SK-N-MC (cell line): ENCODE results near the gene ALOX5AP.

Experiments used
- DNase-seq: peaks from one replicate; pipeline ENCODE4 v3.0.0-alpha.2; 2011; ENCODE audit warnings: low read depth, low spot score
- H3K27ac ChIP-seq: fragments of 200-600 bp; sonication (generic); 2 replicates; pipeline ENCODE4 v1.5.1; 2016; ENCODE audit warnings: mixed run types
- H3K36me3 ChIP-seq: fragments of 200-600 bp; sonication (generic); 2 replicates; pipeline ENCODE4 v1.6.1; 2017; ENCODE audit warnings: antibody characterized with exemption, low read length, mixed read lengths; ENCODE audit not compliant: insufficient read depth
- H3K4me3 ChIP-seq: fragments of 200-600 bp; sonication (generic); 2 replicates; pipeline ENCODE4 v1.5.1; 2016
- H3K9ac ChIP-seq: fragments of 200-600 bp; sonication (generic); 2 replicates; pipeline ENCODE4 v1.8.0; 2017; ENCODE audit warnings: mixed run types, mixed read lengths; ENCODE audit not compliant: insufficient read length
- H3K9me3 ChIP-seq: fragments of 200-600 bp; sonication (generic); 2 replicates; pipeline ENCODE4 v1.6.1; 2017; ENCODE audit warnings: low read depth, mild to moderate bottlenecking, antibody characterized with exemption, low read length, moderate library complexity, mixed read lengths
- EZH2 ChIP-seq: fragments of 200-600 bp; sonication (generic); IDR thresholded peaks from one replicate; pipeline ENCODE4 v1.6.1; 2017; ENCODE audit warnings: antibody characterized with exemption
- FOXP2 ChIP-seq: optimal IDR thresholded peaks from 2 replicates; pipeline ENCODE3; 2011; ENCODE audit warnings: mild to moderate bottlenecking, moderate library complexity; ENCODE audit not compliant: insufficient read depth; ENCODE audit errors: extremely low read length, control extremely low read depth
- POLR2AphosphoS5 ChIP-seq: IDR thresholded peaks from 2 replicates; pipeline ENCODE4 v1.6.1; 2012; ENCODE audit warnings: mild to moderate bottlenecking, low read depth, low read length, borderline replicate concordance

ALOX5AP gene

GRCh38 chr13:30735025-30735871 is at the start of gene ALOX5AP:
TSS of gene ALOX5AP (plus strand) at chr13:30735543. CDS start at chr13:30735606, 63 bp downstream.
- H3K4me3 ChIP-seq: no peak within 1 kb of the TSS
- DNase-seq: no peak
- TF ChIP-seq EZH2: no peak
- no peak for TF ChIP-seq POLR2AphosphoS5
- TF ChIP-seq FOXP2: no peak
- no peaks in the 10 kb centered on the region for H3K36me3 ChIP-seq
- no peak within 1 kb of the TSS for H3K9ac ChIP-seq
- H3K27ac ChIP-seq: no peak within 1 kb of the TSS
- no peaks in the 10 kb centered on the region for H3K9me3 ChIP-seq

DNA sequence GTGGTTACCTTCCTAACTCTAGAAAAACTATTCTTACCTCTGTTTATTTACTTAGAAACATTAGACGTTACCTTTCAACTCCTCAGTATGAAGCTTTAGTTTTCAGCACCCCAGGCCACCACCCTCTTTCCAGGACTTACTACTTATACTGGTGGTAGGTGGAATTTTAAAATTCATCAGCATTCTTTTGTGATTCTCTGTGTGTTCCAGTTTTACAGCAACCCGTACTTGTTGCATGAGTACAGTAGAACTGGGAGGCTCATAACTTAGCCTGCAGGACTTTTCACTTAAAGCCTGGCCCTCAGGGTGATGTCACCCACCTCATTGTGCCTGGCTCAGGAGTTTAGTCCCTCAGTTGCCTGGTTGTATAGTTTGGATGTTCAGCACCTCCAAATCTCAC is 49.4 kb upstream of the ALOX5AP start:
- Histone ChIP-seq H3K9me3 (no peaks in the 10 kb centered on the region), H3K27ac (no peak overlapping the region), H3K9ac (no peak overlapping the region), H3K4me3 (no peak overlapping the region), H3K36me3 (no peaks in the 10 kb centered on the region)
- TF ChIP-seq FOXP2 (no peak), EZH2 (no peak), POLR2AphosphoS5 (no peak)
- no peak for DNase-seq

DNA sequence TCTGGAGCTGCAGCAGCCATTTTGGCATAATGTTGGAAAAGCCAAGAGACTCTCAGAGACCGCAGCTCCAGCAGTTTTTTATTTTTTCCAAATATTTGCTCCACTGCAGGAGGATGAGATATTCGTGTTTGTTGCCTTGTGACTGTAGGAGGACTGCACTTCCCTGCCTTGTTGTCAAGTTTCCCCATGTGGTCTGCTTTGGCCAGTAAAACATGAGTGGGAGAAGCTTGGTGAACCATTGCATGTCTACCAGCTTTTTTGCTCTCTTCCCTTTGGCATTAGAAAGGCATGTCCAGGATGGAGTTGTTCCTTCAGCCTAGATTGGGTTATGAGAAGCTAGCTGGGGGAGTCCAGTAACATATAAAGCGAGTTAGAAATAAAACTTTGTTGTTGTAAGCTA is 47.7 kb upstream of the ALOX5AP start:
- DNase-seq: no peak
- no peak for TF ChIP-seq FOXP2
- no peak for TF ChIP-seq EZH2
- no peak for TF ChIP-seq POLR2AphosphoS5

GRCh38 chr13:30689752-30690151 is 45.6 kb upstream of the ALOX5AP start:
- Histone ChIP-seq H3K4me3 (no peak overlapping the region), H3K27ac (no peak overlapping the region), H3K9ac (no peak overlapping the region), H3K9me3 (no peaks in the 10 kb centered on the region; the same call in 1 of the 2 replicates), H3K36me3 (no peaks in the 10 kb centered on the region)
- no peak for DNase-seq
- TF ChIP-seq FOXP2: no peak
- no peak for TF ChIP-seq EZH2
- TF ChIP-seq POLR2AphosphoS5: no peak

More for the DNA sequence above, 47.7 kb upstream of the ALOX5AP start:
- no peaks in the 10 kb centered on the region for H3K9me3 ChIP-seq
- H3K27ac ChIP-seq: no peak overlapping the region
- no peak overlapping the region for H3K9ac ChIP-seq
- H3K36me3 ChIP-seq: no peaks in the 10 kb centered on the region
- H3K4me3 ChIP-seq: no peak overlapping the region

GRCh38 chr13:30690282-30691188 is 44.8 kb upstream of the ALOX5AP start:
- Histone ChIP-seq H3K36me3 (no peaks in the 10 kb centered on the region), H3K9me3 (no peaks in the 10 kb centered on the region; the same call in 1 of the 2 replicates), H3K9ac (no peak overlapping the region), H3K27ac (no peak overlapping the region), H3K4me3 (no peak overlapping the region)
- TF ChIP-seq POLR2AphosphoS5: no peak
- no peak for TF ChIP-seq FOXP2
- TF ChIP-seq EZH2: no peak
- no peak for DNase-seq

DNA sequence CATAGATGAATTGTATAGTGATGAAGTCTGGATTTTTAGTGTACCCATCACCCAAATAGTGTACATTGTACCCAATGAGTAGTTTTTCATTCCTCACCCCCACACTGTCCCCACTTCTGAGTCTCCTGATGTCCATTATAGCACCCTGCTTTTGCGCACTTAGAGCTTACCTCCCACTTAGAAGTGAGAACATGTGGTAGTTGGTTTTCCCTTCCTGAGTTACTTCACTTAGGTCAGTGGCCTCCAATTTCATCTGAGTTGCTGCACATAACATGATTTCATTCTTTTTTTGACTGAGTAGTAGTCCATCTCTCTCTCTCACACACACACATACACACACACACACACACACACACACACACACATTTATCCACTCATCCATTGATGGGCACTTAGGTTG is 43.2 kb upstream of the ALOX5AP start:
- TF ChIP-seq EZH2: no peak
- no peak for TF ChIP-seq POLR2AphosphoS5
- no peak for TF ChIP-seq FOXP2
- no peaks in the 10 kb centered on the region; the same call in 1 of the 2 replicates for H3K9me3 ChIP-seq
- DNase-seq: no peak
- H3K36me3 ChIP-seq: no peaks in the 10 kb centered on the region
- no peak overlapping the region for H3K4me3 ChIP-seq
- no peak overlapping the region for H3K9ac ChIP-seq
- H3K27ac ChIP-seq: no peak overlapping the region

DNA sequence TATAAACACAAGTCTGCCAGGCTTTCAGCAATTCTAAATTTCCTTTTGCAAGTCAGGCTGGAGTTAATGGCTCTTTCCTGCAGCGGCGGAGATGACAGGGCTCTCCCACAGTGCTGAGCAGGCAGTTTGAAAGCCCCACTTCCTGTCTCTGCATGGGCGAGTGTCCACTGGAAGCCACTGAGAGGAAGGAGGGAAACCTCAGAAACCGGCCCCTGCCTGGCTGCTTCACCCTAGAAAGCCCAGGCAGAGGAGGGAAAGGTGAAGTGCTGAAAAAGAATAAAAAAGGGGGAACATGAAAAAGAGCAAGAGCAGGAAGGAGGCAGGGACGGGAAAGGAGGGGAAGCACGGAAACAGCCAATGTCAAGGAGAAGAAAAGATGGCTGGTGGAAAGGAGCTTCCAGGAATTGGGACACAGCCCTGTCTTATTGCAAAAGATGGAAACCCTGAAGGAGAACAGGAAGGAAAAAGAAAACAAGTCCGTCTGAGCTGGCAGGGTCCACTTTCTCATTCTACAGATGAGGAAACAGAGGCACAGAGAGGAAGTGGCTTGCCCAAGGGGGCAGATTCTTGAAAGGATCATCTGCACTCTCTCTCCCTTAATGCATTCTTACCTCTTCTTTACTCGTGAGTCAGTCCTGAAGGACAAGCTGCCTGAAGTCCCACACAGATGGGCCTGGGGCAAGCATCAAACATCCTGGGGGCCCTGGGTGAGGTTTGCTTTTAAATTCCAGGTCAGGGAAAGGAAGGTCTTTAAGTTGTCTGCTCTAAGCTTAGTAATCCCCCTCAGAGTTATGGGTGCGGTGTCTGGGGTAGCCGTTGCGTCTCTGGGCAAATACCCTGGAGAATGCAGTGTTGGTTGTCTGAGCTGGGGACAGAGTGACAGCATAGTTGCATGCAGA is 38.8 kb upstream of the ALOX5AP start:
- Histone ChIP-seq H3K27ac (no peak overlapping the region), H3K4me3 (peak overlapping the region; percentile 52), H3K9ac (no peak overlapping the region), H3K36me3 (no peaks in the 10 kb centered on the region), H3K9me3 (no peaks in the 10 kb centered on the region; the same call in 1 of the 2 replicates)
- no peak for DNase-seq
- TF ChIP-seq EZH2 (no peak), FOXP2 (no peak), POLR2AphosphoS5 (no peak)
